K562 (cell line): Measurements from ENCODE around the gene EVI5. TPM values are rescaled to one million over a fixed set of nuclear protein-coding genes. Genes with fewer than 3 reads are reported as not detected.
A peak's percentile ranks its signal among the peaks of the same experiment; 100 is the strongest.

Experiments
- BCOR ChIP-seq: fragments of 450-650 bp; IDR thresholded peaks from 2 replicates; pipeline ENCODE4 v1.6.1; 2016
- CBX2 ChIP-seq: fragments of 200-600 bp; sonication (generic); IDR thresholded peaks from one replicate; pipeline ENCODE4 v1.6.1; 2012; ENCODE audit warnings: mild to moderate bottlenecking, low read length, inconsistent platforms; ENCODE audit not compliant: insufficient read depth, poor library complexity, severe bottlenecking
- CEBPG ChIP-seq, 3 experiments: fragments of 200-800 bp in 1 of 3; sonication (Bioruptor generic) in 1 of 3; sonication (generic) in 1 of 3; formaldehyde crosslinking in 1 of 3; IDR thresholded peaks in 2 of 3; conservative IDR thresholded peaks in 1 of 3; 2 replicates each; pipeline versions ENCODE4 v1.6.1 to v1.8.0; 2016 to 2022; ENCODE audit warnings: missing compliant biosample characterization in 2 of 3, missing genetic modification characterization in 2 of 3, mild to moderate bottlenecking in 1 of 3, missing genetic modification reagents in 1 of 3
- FOS ChIP-seq: IDR thresholded peaks from 3 replicates; pipeline ENCODE4 v1.6.1; 2011; ENCODE audit not compliant: insufficient read length; ENCODE audit errors: extremely low read depth
- NCOA2 ChIP-seq, 2 experiments: fragments of 450-650 bp; IDR thresholded peaks; 2 replicates each; pipeline ENCODE4 v1.6.1; 2018; ENCODE audit warnings: mild to moderate bottlenecking in 2 of 2, moderate library complexity in 1 of 2; ENCODE audit not compliant: partially characterized antibody in 2 of 2
- NFE2 ChIP-seq: IDR thresholded peaks from 2 replicates; pipeline ENCODE4 v1.6.1; 2014; ENCODE audit warnings: antibody characterized with exemption, low read depth
- NFE2L1 ChIP-seq: fragments of 450-650 bp; IDR thresholded peaks from 2 replicates; pipeline ENCODE4 v1.6.1; 2016; ENCODE audit warnings: missing genetic modification characterization, low read depth, mild to moderate bottlenecking, missing compliant biosample characterization, moderate library complexity, borderline replicate concordance
- NR3C1 ChIP-seq: sonication (generic); formaldehyde crosslinking; IDR thresholded peaks from 2 replicates; pipeline ENCODE4 v1.8.1; 2022; ENCODE audit warnings: missing genetic modification reagents
- POLR3G ChIP-seq: IDR thresholded peaks from 2 replicates; pipeline ENCODE4 v1.6.1; 2011; ENCODE audit not compliant: insufficient read length, insufficient replicate concordance; ENCODE audit errors: extremely low read depth
- PURB ChIP-seq: sonication (generic); formaldehyde crosslinking; IDR thresholded peaks from 2 replicates; pipeline ENCODE4 v1.9.0; 2021; ENCODE audit warnings: low read depth, mild to moderate bottlenecking, missing genetic modification reagents
- TBL1XR1 ChIP-seq, 2 experiments: IDR thresholded peaks; 2 replicates each; pipeline ENCODE4 v1.6.1; 2012; ENCODE audit warnings: improper control_type of control experiment in 2 of 2, low read length in 2 of 2, mild to moderate bottlenecking in 1 of 2
- TEAD2 ChIP-seq: fragments of 450-650 bp; IDR thresholded peaks from 2 replicates; pipeline ENCODE4 v1.6.1; 2016; ENCODE audit warnings: missing genetic modification characterization, control low read depth, missing compliant biosample characterization
- USF1 ChIP-seq: sonication (generic); formaldehyde crosslinking; IDR thresholded peaks from 2 replicates; pipeline ENCODE4 v1.9.0; 2022; ENCODE audit warnings: mild to moderate bottlenecking, missing genetic modification reagents
- USF2 ChIP-seq: sonication (generic); formaldehyde crosslinking; IDR thresholded peaks from 2 replicates; pipeline ENCODE4 v1.5.0; 2020; ENCODE audit warnings: missing genetic modification reagents
- ZBTB33 ChIP-seq: sonication (generic); formaldehyde crosslinking; IDR thresholded peaks from 2 replicates; pipeline ENCODE4 v1.8.1; 2023; ENCODE audit warnings: mild to moderate bottlenecking, missing genetic modification reagents
- ZC3H11A ChIP-seq: IDR thresholded peaks from 2 replicates; pipeline ENCODE4 v1.6.1; 2012; ENCODE audit warnings: low read depth, low read length, improper control_type of control experiment
- ZNF232 ChIP-seq: sonication (generic); formaldehyde crosslinking; IDR thresholded peaks from 2 replicates; pipeline ENCODE4 v1.8.0; 2022; ENCODE audit warnings: mild to moderate bottlenecking, missing genetic modification reagents
- ZNF274 ChIP-seq: IDR thresholded peaks from 2 replicates; pipeline ENCODE4 v1.6.1; 2011; ENCODE audit warnings: low read depth, mild to moderate bottlenecking, low read length, moderate library complexity, borderline replicate concordance
- polyA plus RNA-seq, 8 experiments: library from polyadenylated mRNA; depleted of rRNA in 4 of 8; stranded (reverse) in 5 of 8; unstranded in 3 of 8; fragments of >200 nt; fragmentation: Nextera tagmentation in 2 of 8; fragmentation: Illumina TruSeq in 1 of 8; extraction: Ambion mirVana in 2 of 8; extraction: Trizol in 1 of 8; gene quantifications; 2 replicates each; pipeline versions ENCODE4 v1.2.1 to v1.2.3, GENCODE V29; 2011 to 2014; ENCODE audit warnings: inconsistent platforms in 1 of 8, missing spikeins in 1 of 8
- total RNA-seq, 7 experiments: library from RNA; depleted of rRNA in 6 of 7; stranded (reverse); fragments of >200 nt in 6 of 7; fragmentation: Illumina TruSeq in 2 of 7; extraction: Trizol in 2 of 7; gene quantifications; 2 replicates each; pipeline versions ENCODE4 v1.2.1 to v1.2.3, GENCODE V29; 2011 to 2021; ENCODE audit warnings: low replicate concordance in 1 of 7

Gene EVI5
- total and polyA plus RNA-seq, 9 of the 15 experiments (the other 6 are each of a cell fraction or from before 2014, with no cell fraction given): 1.7 to 50.1 (median 13.7) TPM

GRCh38 chr1:92708368-92708950 lies 76.4 kb downstream of the EVI5 start (continued):
- TF ChIP-seq USF1 (CRISPR knock-in tag) (no peak), BCOR (no peak), ZNF274 (no peak), CEBPG (CRISPR knock-in tag; IDR thresholded peaks at IDR 0.05) (no peak), CEBPG (tag; conservative IDR thresholded peaks at IDR 0.05 in 1 of 2, IDR thresholded peaks at IDR 0.05 in 1 of 2) (no peak), CBX2 (no peak), USF2 (CRISPR knock-in tag) (no peak), ZNF232 (CRISPR knock-in tag) (no peak), POLR3G (no peak), TBL1XR1 (IDR thresholded peaks at IDR 0.05; ENCODE audit: low read length in 2 of 2) (0 out of 4 replicates have a peak, but pooled peaks of 1 of the 2 experiments have one; percentile 27), ZBTB33 (CRISPR knock-in tag) (no peak), NFE2L1 (tag) (peak; percentile 96), NCOA2 (IDR thresholded peaks at IDR 0.05; ENCODE audit: partially characterized antibody in 2 of 2) (no peak), PURB (no peak), ZC3H11A (no peak), NR3C1 (no peak), FOS (no peak), NFE2 (peak; percentile 96), TEAD2 (tag) (no peak)
